ENCODE measurements around the gene MXD1. TPM values are rescaled to one million over a fixed set of nuclear protein-coding genes. Genes with fewer than 3 reads are reported as not detected.

MXD1 gene
- total and polyA plus RNA-seq, 2 of the 4 experiments (the other 2 are of a cell fraction) = 2.0 to 3.7 TPM

- no peak within 1 kb of the TSS for H3K23ac ChIP-seq (ENCODE audit: low read depth, low read length)
- no peak within 1 kb of the TSS for H3K18ac ChIP-seq (ENCODE audit: low read depth, low read length)
- ATAC-seq (ENCODE audit: low read depth) (no peak), DNase-seq (no peak)
- no peak within 1 kb of the TSS for H3K14ac ChIP-seq (replicated peaks; ENCODE audit: low read depth, low read length)
- no peaks in the 10 kb centered on the region for H4K20me1 ChIP-seq (ENCODE audit: insufficient read depth, low read length)
- H3K4ac ChIP-seq (ENCODE audit: low read depth, low read length) = no peak within 1 kb of the TSS
- no peak within 1 kb of the TSS for H3K4me2 ChIP-seq (ENCODE audit: low read depth, low read length)
- BruUV-seq (replicated peaks) = no TSS peak
- no peak within 1 kb of the TSS for H4K8ac ChIP-seq (ENCODE audit: low read depth in 2 of 2, low read length in 2 of 2)
- no peak within 1 kb of the TSS; the same call in 1 of the 2 replicates for H2AK5ac ChIP-seq (ENCODE audit: low read depth, low read length)
- peaks cover 28% of the 10 kb centered on the region for H3K27me3 ChIP-seq (ENCODE audit: control insufficient read depth, insufficient read depth, low read length)
- H4K91ac ChIP-seq (ENCODE audit: insufficient read depth, low read depth, low read length) = no peak within 1 kb of the TSS
- no peak within 1 kb of the TSS for H2BK20ac ChIP-seq (ENCODE audit: low read depth, low read length)
- no peak within 1 kb of the TSS for H3K56ac ChIP-seq (ENCODE audit: extremely low read depth, insufficient read depth, low read length)
- H2AFZ ChIP-seq (replicated peaks; ENCODE audit: low read length, poor library complexity) = peak within 1 kb of the TSS; percentile 8
- dilution Hi-C loops (cut with HindIII; ENCODE audit: low sequenced_read_pairs, unreplicated experiment) (no loop called here), in situ Hi-C loops (cut with MboI; ENCODE audit: low sequenced_read_pairs) (no loop called here), intact Hi-C loops (cut with micrococcal nuclease) (no loop called here)
- H3K9me1 ChIP-seq (ENCODE audit: insufficient read depth, low read length) = no peaks in the 10 kb centered on the region
- no peak within 1 kb of the TSS for H2AK9ac ChIP-seq (replicated peaks; ENCODE audit: low read depth, low read length, poor library complexity)
- no peak within 1 kb of the TSS for H3K9ac ChIP-seq (ENCODE audit: low read depth, low read length)
- H3K79me1 ChIP-seq (ENCODE audit: low read depth in 1 of 2, low read length in 2 of 2) = no peaks in the 10 kb centered on the region
- no peaks in the 10 kb centered on the region for H3K36me3 ChIP-seq (ENCODE audit: control insufficient read depth, insufficient read depth, low read length)
- ChIA-PET POLR2A (ENCODE audit: unreplicated experiment) (no interaction called here), CTCF (no interaction called here)
- H3K27ac ChIP-seq (ENCODE audit: insufficient read depth, low read length) = no peak within 1 kb of the TSS
- no peak within 1 kb of the TSS for H2BK15ac ChIP-seq (ENCODE audit: low read depth, low read length)
- no peaks in the 10 kb centered on the region for H3K9me3 ChIP-seq (ENCODE audit: control insufficient read depth, insufficient read depth, low read length)
- no peak within 1 kb of the TSS for H3K4me3 ChIP-seq (ENCODE audit: insufficient read depth, low read depth, low read length)
- H2BK120ac ChIP-seq (ENCODE audit: low read depth, low read length) = no peak within 1 kb of the TSS
- H4K5ac ChIP-seq (ENCODE audit: low read depth, low read length) = no peak within 1 kb of the TSS
- no peak within 1 kb of the TSS for H2BK5ac ChIP-seq (ENCODE audit: low read depth, low read length, poor library complexity, severe bottlenecking)
- TF ChIP-seq POLR2A (IDR thresholded peaks at IDR 0.05; ENCODE audit: low read depth, low read length) = no peak
- no peaks in the 10 kb centered on the region for H3K4me1 ChIP-seq (ENCODE audit: control insufficient read depth, insufficient read depth, low read length)
- 95% methylated on average over 10 of the region's 14 CpGs; no CpG with 5 or more reads in 1 of the 2 experiments for WGBS, 2 experiments (ENCODE audit: extremely low coverage in 2 of 2, insufficient read length in 1 of 2)
These were observed 46.6 kb downstream of the MXD1 start, which contains the start of gene ASPRV1 for GRCh38 chr2:69961496-69961895. Gene ASPRV1 (minus strand): TSS chr2:69961631. CDS start chr2:69961436, 195 bp downstream.
